KMS-11 (cell line): ENCODE measurements around the gene ILK.

ENCODE experiments used
- H2AFZ ChIP-seq: fragments of 200-600 bp; sonication (generic); 2 replicates; pipeline ENCODE4 v1.6.1; 2016; ENCODE audit warnings: antibody characterized with exemption, mixed run types, low read depth
- H3K27ac ChIP-seq: fragments of 200-600 bp; sonication (generic); 2 replicates; pipeline ENCODE4 v1.6.1; 2016; ENCODE audit warnings: mild to moderate bottlenecking, mixed run types
- H3K27me3 ChIP-seq: fragments of 200-600 bp; sonication (generic); 2 replicates; pipeline ENCODE4 v1.6.1; 2017; ENCODE audit warnings: mild to moderate bottlenecking, low read depth, mixed run types, moderate library complexity; ENCODE audit not compliant: insufficient read depth
- H3K36me3 ChIP-seq: fragments of 200-600 bp; sonication (generic); 2 replicates; pipeline ENCODE4 v1.6.1; 2017; ENCODE audit warnings: mild to moderate bottlenecking, mixed run types; ENCODE audit not compliant: insufficient read depth
- H3K4me1 ChIP-seq: fragments of 200-600 bp; sonication (generic); 2 replicates; pipeline ENCODE4 v1.6.1; 2016; ENCODE audit warnings: mild to moderate bottlenecking, low read depth, mixed run types; ENCODE audit not compliant: poor library complexity, severe bottlenecking
- H3K4me2 ChIP-seq: fragments of 200-600 bp; sonication (generic); 2 replicates; pipeline ENCODE4 v1.7.0; 2016; ENCODE audit warnings: mild to moderate bottlenecking, mixed run types
- H3K4me3 ChIP-seq: fragments of 200-600 bp; sonication (generic); IDR thresholded peaks from 2 replicates; pipeline ENCODE4 v1.6.1; 2017; ENCODE audit warnings: low read depth, low read length, mixed read lengths; ENCODE audit not compliant: insufficient read depth
- H3K79me2 ChIP-seq: fragments of 200-600 bp; sonication (generic); 2 replicates; pipeline ENCODE4 v1.6.1; 2016; ENCODE audit warnings: low read depth, mixed run types; ENCODE audit not compliant: insufficient read depth
- H3K9ac ChIP-seq: fragments of 200-600 bp; sonication (generic); 2 replicates; pipeline ENCODE4 v1.6.1; 2016; ENCODE audit warnings: mild to moderate bottlenecking, mixed run types
- H4K20me1 ChIP-seq: fragments of 200-600 bp; sonication (generic); 2 replicates; pipeline ENCODE4 v1.6.1; 2016; ENCODE audit warnings: mild to moderate bottlenecking, mixed run types; ENCODE audit not compliant: insufficient read depth
- TF ChIP-seq, protein P1 (sequence below): fragments of 200-600 bp; sonication (generic); conservative IDR thresholded peaks from 2 replicates; pipeline ENCODE4 v1.6.1; 2017; ENCODE audit warnings: low read depth, mild to moderate bottlenecking, antibody characterized with exemption, low read length, moderate library complexity, mixed read lengths

The ILK gene

DNA sequence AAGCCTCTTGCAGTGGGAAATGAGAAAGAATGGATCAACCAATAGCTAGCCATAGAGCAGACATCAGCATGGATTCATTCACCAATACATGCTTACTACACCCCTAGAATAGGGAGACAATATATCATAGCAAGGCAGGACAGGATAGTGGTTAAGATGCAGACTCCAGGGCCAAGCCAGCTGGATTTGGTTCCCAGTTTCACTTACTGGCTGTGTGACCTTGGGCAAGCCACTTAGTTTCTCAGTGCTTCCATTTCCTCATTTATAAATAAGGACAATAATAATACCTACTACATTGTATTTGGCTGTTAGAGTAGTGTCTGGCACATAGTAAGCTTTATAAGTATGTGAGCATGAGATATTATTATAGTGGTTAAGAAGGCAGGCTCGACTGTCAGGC is 44.9 kb downstream of the ILK start:
- TF ChIP-seq, protein P1, sequence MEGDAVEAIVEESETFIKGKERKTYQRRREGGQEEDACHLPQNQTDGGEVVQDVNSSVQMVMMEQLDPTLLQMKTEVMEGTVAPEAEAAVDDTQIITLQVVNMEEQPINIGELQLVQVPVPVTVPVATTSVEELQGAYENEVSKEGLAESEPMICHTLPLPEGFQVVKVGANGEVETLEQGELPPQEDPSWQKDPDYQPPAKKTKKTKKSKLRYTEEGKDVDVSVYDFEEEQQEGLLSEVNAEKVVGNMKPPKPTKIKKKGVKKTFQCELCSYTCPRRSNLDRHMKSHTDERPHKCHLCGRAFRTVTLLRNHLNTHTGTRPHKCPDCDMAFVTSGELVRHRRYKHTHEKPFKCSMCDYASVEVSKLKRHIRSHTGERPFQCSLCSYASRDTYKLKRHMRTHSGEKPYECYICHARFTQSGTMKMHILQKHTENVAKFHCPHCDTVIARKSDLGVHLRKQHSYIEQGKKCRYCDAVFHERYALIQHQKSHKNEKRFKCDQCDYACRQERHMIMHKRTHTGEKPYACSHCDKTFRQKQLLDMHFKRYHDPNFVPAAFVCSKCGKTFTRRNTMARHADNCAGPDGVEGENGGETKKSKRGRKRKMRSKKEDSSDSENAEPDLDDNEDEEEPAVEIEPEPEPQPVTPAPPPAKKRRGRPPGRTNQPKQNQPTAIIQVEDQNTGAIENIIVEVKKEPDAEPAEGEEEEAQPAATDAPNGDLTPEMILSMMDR = no peak
- Histone ChIP-seq H3K36me3 (no peaks in the 10 kb centered on the region), H2AFZ (no peak overlapping the region), H3K27me3 (no peaks in the 10 kb centered on the region), H3K27ac (no peak overlapping the region), H3K4me1 (no peaks in the 10 kb centered on the region), H4K20me1 (no peaks in the 10 kb centered on the region), H3K4me3 (no peak overlapping the region), H3K79me2 (no peaks in the 10 kb centered on the region), H3K4me2 (no peak overlapping the region), H3K9ac (no peak overlapping the region)

DNA sequence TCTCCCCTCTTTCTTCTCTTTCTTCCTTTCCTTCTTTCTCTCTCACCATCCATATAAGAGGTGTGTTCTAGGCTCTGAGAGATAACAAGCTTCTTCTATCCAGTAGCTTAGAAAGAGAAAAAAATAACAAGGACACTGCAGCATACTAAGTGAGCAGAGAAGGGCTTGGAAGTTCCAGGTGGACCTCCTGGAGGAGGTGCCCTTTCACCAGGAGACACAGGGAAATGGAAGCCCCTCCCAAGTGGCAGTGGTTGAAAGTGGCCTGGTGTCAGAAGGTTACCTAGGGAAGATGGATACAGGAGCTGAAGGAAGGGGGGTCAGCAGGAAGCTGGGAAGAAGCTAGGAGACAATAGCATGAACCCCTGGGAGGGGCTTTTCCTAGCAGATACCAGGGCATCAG is 46.5 kb downstream of the ILK start:
- Histone ChIP-seq H3K4me1 (no peaks in the 10 kb centered on the region), H2AFZ (no peak overlapping the region), H3K4me2 (no peak overlapping the region), H3K9ac (no peak overlapping the region), H3K79me2 (no peaks in the 10 kb centered on the region), H3K36me3 (no peaks in the 10 kb centered on the region), H3K27ac (no peak overlapping the region), H3K4me3 (no peak overlapping the region), H4K20me1 (no peaks in the 10 kb centered on the region), H3K27me3 (no peaks in the 10 kb centered on the region)
- TF ChIP-seq, protein P1 = no peak

DNA sequence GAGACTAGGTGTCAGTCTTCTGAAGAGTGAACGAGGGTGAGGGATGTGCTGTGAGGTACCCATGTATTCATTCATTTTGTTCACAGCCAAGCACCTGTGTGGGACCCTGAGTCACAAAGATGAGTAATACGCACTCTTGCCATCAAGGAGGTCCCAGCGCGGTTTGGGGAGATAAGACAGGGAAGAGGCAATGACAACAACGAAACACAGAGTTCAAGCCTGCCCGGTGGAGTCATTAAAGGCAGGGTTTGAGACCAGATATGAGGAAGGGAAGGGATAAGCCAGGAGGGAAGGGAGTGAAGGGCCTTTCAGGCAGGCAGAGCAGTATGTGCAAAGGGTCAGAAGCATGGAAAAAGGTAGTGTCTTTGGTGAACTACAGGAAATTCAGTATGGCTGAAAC is 47.4 kb downstream of the ILK start:
- no peak overlapping the region for H3K4me2 ChIP-seq
- H3K4me3 ChIP-seq = no peak overlapping the region
- TF ChIP-seq, protein P1 = no peak
- H3K4me1 ChIP-seq = no peaks in the 10 kb centered on the region
- H2AFZ ChIP-seq = no peak overlapping the region
- no peak overlapping the region for H3K9ac ChIP-seq
- H3K36me3 ChIP-seq = no peaks in the 10 kb centered on the region
- no peaks in the 10 kb centered on the region for H4K20me1 ChIP-seq
- no peaks in the 10 kb centered on the region for H3K79me2 ChIP-seq
- H3K27me3 ChIP-seq = no peaks in the 10 kb centered on the region
- no peak overlapping the region for H3K27ac ChIP-seq

DNA sequence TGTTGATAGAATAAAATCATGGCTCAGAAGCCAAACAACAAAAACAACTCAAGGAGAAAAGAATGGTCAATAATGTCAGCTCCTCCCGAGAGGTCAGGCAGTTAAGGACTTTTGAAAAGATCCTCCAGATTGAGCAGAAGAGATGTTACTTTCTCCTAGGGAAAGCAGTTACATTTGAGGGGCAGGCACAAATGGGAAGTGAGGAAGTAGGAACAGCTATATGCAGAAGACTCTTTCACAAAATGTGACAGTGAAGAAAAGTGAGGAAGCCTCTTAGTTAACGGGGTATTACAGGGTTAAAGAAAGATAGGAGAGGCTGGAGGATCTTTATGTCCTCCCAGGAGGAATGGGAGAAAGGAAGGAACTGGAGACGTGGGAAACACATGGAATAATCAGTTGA is 48.6 kb downstream of the ILK start:
- H2AFZ ChIP-seq = no peak overlapping the region
- H3K79me2 ChIP-seq = no peaks in the 10 kb centered on the region
- TF ChIP-seq, protein P1 = no peak
- H3K4me1 ChIP-seq = no peaks in the 10 kb centered on the region
- no peaks in the 10 kb centered on the region for H4K20me1 ChIP-seq
- H3K36me3 ChIP-seq = no peaks in the 10 kb centered on the region
- H3K4me2 ChIP-seq = no peak overlapping the region
- H3K4me3 ChIP-seq = no peak overlapping the region
- no peaks in the 10 kb centered on the region for H3K27me3 ChIP-seq
- no peak overlapping the region for H3K27ac ChIP-seq
- H3K9ac ChIP-seq = no peak overlapping the region

DNA sequence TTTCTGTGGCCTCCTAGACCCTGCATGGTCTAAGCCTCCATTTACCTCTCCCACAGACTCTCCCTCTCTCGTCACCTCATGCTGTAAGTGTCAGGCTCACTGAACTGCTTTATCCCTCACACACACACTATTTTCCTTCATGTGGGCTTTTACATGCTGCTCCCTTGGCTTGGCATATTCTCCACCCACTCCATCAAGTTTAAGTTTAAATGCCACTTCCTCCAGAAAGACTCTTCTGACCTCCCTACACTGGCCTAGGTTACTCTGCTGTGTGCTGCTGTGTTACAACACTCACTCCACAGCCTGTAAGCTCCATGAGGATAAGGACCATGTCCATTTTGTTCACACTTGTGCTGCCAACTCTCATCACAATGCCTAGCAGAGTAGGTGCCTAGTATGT is 49.5 kb downstream of the ILK start:
- TF ChIP-seq, protein P1 = no peak
- no peak overlapping the region for H3K9ac ChIP-seq
- no peaks in the 10 kb centered on the region for H3K27me3 ChIP-seq
- H2AFZ ChIP-seq = no peak overlapping the region
- H3K4me2 ChIP-seq = no peak overlapping the region
- no peaks in the 10 kb centered on the region for H4K20me1 ChIP-seq
- no peaks in the 10 kb centered on the region for H3K4me1 ChIP-seq
- no peak overlapping the region for H3K4me3 ChIP-seq
- no peak overlapping the region for H3K27ac ChIP-seq
- no peaks in the 10 kb centered on the region for H3K79me2 ChIP-seq
- no peaks in the 10 kb centered on the region for H3K36me3 ChIP-seq
